K562 (cell line): ENCODE data around the gene PRR19. TPM values are rescaled to one million over a fixed set of nuclear protein-coding genes. Genes with fewer than 3 reads are reported as not detected.

Source experiments
- BACH1 ChIP-seq: fragments of 200-800 bp; sonication (Bioruptor generic); IDR thresholded peaks from 2 replicates; pipeline ENCODE4 v1.6.1; 2016; ENCODE audit warnings: missing genetic modification characterization, missing compliant biosample characterization
- CCNT2 ChIP-seq: IDR thresholded peaks from 2 replicates; pipeline ENCODE4 v1.6.1; 2011; ENCODE audit warnings: borderline replicate concordance, low read depth, mild to moderate bottlenecking, moderate library complexity, mixed read lengths, low read length; ENCODE audit not compliant: insufficient read length; ENCODE audit errors: extremely low read depth
- CEBPZ ChIP-seq: fragments of 150-350 bp; IDR thresholded peaks from 2 replicates; pipeline ENCODE4 v1.6.1; 2014; ENCODE audit warnings: low read depth, mild to moderate bottlenecking, low read length, borderline replicate concordance
- ELF4 ChIP-seq: fragments of 450-650 bp; formaldehyde crosslinking; IDR thresholded peaks from 2 replicates; pipeline ENCODE4 v1.4.0; 2022; ENCODE audit warnings: missing genetic modification characterization
- ESRRB ChIP-seq: fragments of 250-450 bp; sonication (Bioruptor Pico); IDR thresholded peaks from 2 replicates; pipeline ENCODE4 v1.5.0; 2020; ENCODE audit warnings: mild to moderate bottlenecking, moderate library complexity, borderline replicate concordance
- FIP1L1 ChIP-seq: fragments of 200-400 bp; formaldehyde crosslinking; IDR thresholded peaks from 2 replicates; pipeline ENCODE4 v1.6.1; 2018; ENCODE audit warnings: mild to moderate bottlenecking, low read depth, low read length; ENCODE audit not compliant: poor library complexity, severe bottlenecking
- GMEB1 ChIP-seq: fragments of 250-450 bp; sonication (Bioruptor Pico); IDR thresholded peaks from 2 replicates; pipeline ENCODE4 v1.4.0; 2020; ENCODE audit warnings: mild to moderate bottlenecking
- HDAC8 ChIP-seq: fragments of 450-650 bp; IDR thresholded peaks from 2 replicates; pipeline ENCODE4 v1.6.1; 2016; ENCODE audit warnings: mild to moderate bottlenecking, missing genetic modification characterization, moderate library complexity, missing compliant biosample characterization
- HDGF ChIP-seq: fragments of 450-650 bp; IDR thresholded peaks from 2 replicates; pipeline ENCODE4 v1.6.1; 2016
- MAZ ChIP-seq, 2 experiments: fragments of 450-650 bp in 1 of 2; sonication (generic) in 1 of 2; formaldehyde crosslinking; IDR thresholded peaks in 1 of 2; conservative IDR thresholded peaks in 1 of 2; 2 replicates each; pipeline versions ENCODE4 v1.4.0 to v1.5.0; 2020; ENCODE audit warnings: mild to moderate bottlenecking in 1 of 2, missing genetic modification reagents in 1 of 2
- MTA1 ChIP-seq: fragments of 450-650 bp; IDR thresholded peaks from 2 replicates; pipeline ENCODE4 v1.6.1; 2017; ENCODE audit warnings: borderline replicate concordance
- POLR2G ChIP-seq: fragments of 200-400 bp; formaldehyde crosslinking; IDR thresholded peaks from 2 replicates; pipeline ENCODE4 v1.6.1; 2017; ENCODE audit warnings: low read depth, mild to moderate bottlenecking, antibody characterized with exemption, low read length, moderate library complexity
- PYGO2 ChIP-seq: fragments of 450-650 bp; IDR thresholded peaks from 2 replicates; pipeline ENCODE4 v1.6.1; 2016; ENCODE audit warnings: mild to moderate bottlenecking, missing genetic modification characterization, moderate library complexity, missing compliant biosample characterization
- TAL1 ChIP-seq: fragments of 450-650 bp; IDR thresholded peaks from 2 replicates; pipeline ENCODE4 v1.6.1; 2016; ENCODE audit warnings: mild to moderate bottlenecking
- VEZF1 ChIP-seq: fragments of 200-800 bp; sonication (Bioruptor generic); IDR thresholded peaks from 2 replicates; pipeline ENCODE4 v1.6.1; 2017; ENCODE audit warnings: missing genetic modification characterization, missing compliant biosample characterization
- ZNF12 ChIP-seq: sonication (generic); formaldehyde crosslinking; IDR thresholded peaks from 2 replicates; pipeline ENCODE4 v1.4.0; 2020; ENCODE audit warnings: mild to moderate bottlenecking, missing genetic modification reagents
- ZNF23 ChIP-seq: fragments of 250-450 bp; sonication (Bioruptor Pico); IDR thresholded peaks from 2 replicates; pipeline ENCODE4 v1.4.0; 2020; ENCODE audit warnings: mild to moderate bottlenecking
- ZNF444 ChIP-seq: fragments of 250-450 bp; sonication (Bioruptor Pico); IDR thresholded peaks from 2 replicates; pipeline ENCODE4 v1.4.0; 2020; ENCODE audit warnings: mild to moderate bottlenecking, moderate library complexity
- ZNF57 ChIP-seq: fragments of 450-650 bp; formaldehyde crosslinking; IDR thresholded peaks from 2 replicates; pipeline ENCODE4 v1.4.0; 2020; ENCODE audit warnings: mild to moderate bottlenecking, moderate library complexity
- ZNF655 ChIP-seq: fragments of 250-450 bp; sonication (Bioruptor Pico); IDR thresholded peaks from 2 replicates; pipeline ENCODE4 v1.5.0; 2021
- ZNF830 ChIP-seq: fragments of 250-450 bp; sonication (Bioruptor Pico); IDR thresholded peaks from 2 replicates; pipeline ENCODE4 v1.5.0; 2021; ENCODE audit warnings: mild to moderate bottlenecking
- polyA plus RNA-seq, 8 experiments: library from polyadenylated mRNA; depleted of rRNA in 4 of 8; stranded (reverse) in 5 of 8; unstranded in 3 of 8; fragments of >200 nt; fragmentation: Nextera tagmentation in 2 of 8; fragmentation: Illumina TruSeq in 1 of 8; extraction: Ambion mirVana in 2 of 8; extraction: Trizol in 1 of 8; gene quantifications; 2 replicates each; pipeline versions ENCODE4 v1.2.1 to v1.2.3, GENCODE V29; 2011 to 2014; ENCODE audit warnings: inconsistent platforms in 1 of 8, missing spikeins in 1 of 8
- total RNA-seq, 7 experiments: library from RNA; depleted of rRNA in 6 of 7; stranded (reverse); fragments of >200 nt in 6 of 7; fragmentation: Illumina TruSeq in 2 of 7; extraction: Trizol in 2 of 7; gene quantifications; 2 replicates each; pipeline versions ENCODE4 v1.2.1 to v1.2.3, GENCODE V29; 2011 to 2021; ENCODE audit warnings: low replicate concordance in 1 of 7

Gene PRR19
- total and polyA plus RNA-seq, 9 of the 15 experiments (the other 6 are each of a cell fraction or from before 2014, with no cell fraction given), result 0.10 to 1.6 (median 0.54) TPM

- no peak for TF ChIP-seq ELF4 (CRISPR knock-in tag)
- no peak for TF ChIP-seq ZNF23
- no peak for TF ChIP-seq ZNF444
- TF ChIP-seq PYGO2 (tag), result no peak
- peak; percentile 27; the same call in 1 of the 2 replicates for TF ChIP-seq ZNF830 (CRISPR knock-in tag)
- peak; percentile 29; the same call in 1 of the 2 replicates for TF ChIP-seq POLR2G
- TF ChIP-seq ZNF655 (CRISPR knock-in tag), result no peak
- TF ChIP-seq HDGF, result peak; percentile 37; the same call in 1 of the 2 replicates
- TF ChIP-seq CEBPZ, result no peak
- TF ChIP-seq GMEB1 (CRISPR knock-in tag), result no peak
- no peak for TF ChIP-seq BACH1 (tag)
- TF ChIP-seq CCNT2, result no peak
- TF ChIP-seq TAL1, result no peak
- TF ChIP-seq HDAC8, result no peak
- no peak for TF ChIP-seq ZNF57 (CRISPR knock-in tag)
- TF ChIP-seq MAZ (CRISPR knock-in tag; conservative IDR thresholded peaks at IDR 0.05 in 1 of 2, IDR thresholded peaks at IDR 0.05 in 1 of 2), result peak; percentile 48 to 81; a peak in 3 of 4 replicates
- TF ChIP-seq VEZF1, result peak; percentile 41; the same call in 1 of the 2 replicates
- no peak for TF ChIP-seq FIP1L1
- no peak for TF ChIP-seq ESRRB (CRISPR knock-in tag)
- no peak for TF ChIP-seq ZNF12 (CRISPR knock-in tag)
- TF ChIP-seq MTA1, result peak; percentile 14; the same call in 1 of the 2 replicates
Observed at GRCh38 chr19:42295831-42296525, 6.0 kb upstream of the PRR19 start (continued).
